Activated CD8-positive, alpha-beta memory T cell treated with anti-CD3 and anti-CD28 coated beads for 36 hours (primary cell): ENCODE results near the gene GHR. TPM values are rescaled to one million over a fixed set of nuclear protein-coding genes. Genes with fewer than 3 reads are reported as not detected.

Experiments used
- CTCF ChIA-PET: fragments of 350-600 bp; sonication (Branson Sonifier 250); formaldehyde crosslinking; loops from one replicate; lab custom pipeline; 2021; ENCODE audit warnings: antibody characterized with exemption; lab: Charles Lee
- POLR2A ChIA-PET: fragments of 350-600 bp; sonication (Branson Sonifier 250); formaldehyde crosslinking; loops from one replicate; lab custom pipeline; 2021; ENCODE audit warnings: antibody characterized with exemption; lab: Charles Lee
- total RNA-seq, 2 experiments: library from RNA; stranded (reverse); gene quantifications; one replicate each; pipeline ENCODE4 v1.2.3, GENCODE V29; 2021

The GHR gene
- total RNA-seq, 2 experiments from 2014 or later: not detected

GRCh38 chr5:42587096-42587723 lies 164.0 kb downstream of the GHR start:
- ChIA-PET CTCF (interaction anchor here (1.3 kb wide), 1 partner anchor 9 kb away, joined by 3 read pairs; no protein-coding TSS in a partner anchor), POLR2A (no interaction called here)

- ChIA-PET POLR2A (no interaction called here), CTCF (no interaction called here)
Observed at GRCh38 chr5:42590566-42590965, 167.3 kb downstream of the GHR start.

GRCh38 chr5:42591015-42591414 lies 167.8 kb downstream of the GHR start:
- ChIA-PET POLR2A (no interaction called here), CTCF (no interaction called here)

- ChIA-PET POLR2A (no interaction called here), CTCF (no interaction called here)
Observed at GRCh38 chr5:42592401-42593140, 169.3 kb downstream of the GHR start.

GRCh38 chr5:42593591-42593990 lies 170.4 kb downstream of the GHR start:
- CTCF ChIA-PET: no interaction called here
- POLR2A ChIA-PET: no interaction called here

GRCh38 chr5:42595597-42595996 lies 172.4 kb downstream of the GHR start:
- POLR2A ChIA-PET: no interaction called here
- CTCF ChIA-PET: no interaction called here

GRCh38 chr5:42596817-42597216 lies 173.6 kb downstream of the GHR start:
- POLR2A ChIA-PET: no interaction called here
- CTCF ChIA-PET: interaction anchor here (1.0 kb wide), 1 partner anchor 10 kb away, joined by 3 read pairs; no protein-coding TSS in a partner anchor

- POLR2A ChIA-PET: no interaction called here
- CTCF ChIA-PET: no interaction called here
Observed at GRCh38 chr5:42597318-42597937, 174.2 kb downstream of the GHR start.

GRCh38 chr5:42598311-42598710 lies 175.1 kb downstream of the GHR start:
- CTCF ChIA-PET: no interaction called here
- POLR2A ChIA-PET: no interaction called here

GRCh38 chr5:42599106-42599505 lies 175.9 kb downstream of the GHR start:
- CTCF ChIA-PET: no interaction called here
- POLR2A ChIA-PET: no interaction called here

GRCh38 chr5:42600441-42600840 lies 177.2 kb downstream of the GHR start:
- CTCF ChIA-PET: no interaction called here
- POLR2A ChIA-PET: no interaction called here

- ChIA-PET POLR2A (no interaction called here), CTCF (no interaction called here)
Observed at GRCh38 chr5:42604171-42604711, 181.0 kb downstream of the GHR start.

- ChIA-PET POLR2A (no interaction called here), CTCF (no interaction called here)
Observed at GRCh38 chr5:42605490-42605889, 182.3 kb downstream of the GHR start.

- ChIA-PET POLR2A (no interaction called here), CTCF (no interaction called here)
Observed at GRCh38 chr5:42606464-42606869, 183.2 kb downstream of the GHR start.

GRCh38 chr5:42611437-42611836 lies 188.2 kb downstream of the GHR start:
- ChIA-PET POLR2A (no interaction called here), CTCF (no interaction called here)

GRCh38 chr5:42612750-42613366 lies 189.6 kb downstream of the GHR start:
- ChIA-PET CTCF (no interaction called here), POLR2A (no interaction called here)

- POLR2A ChIA-PET: no interaction called here
- CTCF ChIA-PET: no interaction called here
Observed at GRCh38 chr5:42614509-42614908, 191.3 kb downstream of the GHR start.

GRCh38 chr5:42620579-42621216 lies 197.5 kb downstream of the GHR start:
- CTCF ChIA-PET: no interaction called here
- POLR2A ChIA-PET: no interaction called here

- ChIA-PET POLR2A (no interaction called here), CTCF (no interaction called here)
Observed at GRCh38 chr5:42621242-42621641, 198.0 kb downstream of the GHR start.

- ChIA-PET CTCF (no interaction called here), POLR2A (no interaction called here)
Observed at GRCh38 chr5:42621662-42622061, 198.4 kb downstream of the GHR start.
